GM10847 (cell line): ENCODE results near the gene TMEM51.

ENCODE experiments used
- POLR2A ChIP-seq: IDR thresholded peaks from 2 replicates; pipeline ENCODE4 v1.6.1; 2011; ENCODE audit not compliant: insufficient read length; ENCODE audit errors: extremely low read depth

TMEM51 gene

DNA sequence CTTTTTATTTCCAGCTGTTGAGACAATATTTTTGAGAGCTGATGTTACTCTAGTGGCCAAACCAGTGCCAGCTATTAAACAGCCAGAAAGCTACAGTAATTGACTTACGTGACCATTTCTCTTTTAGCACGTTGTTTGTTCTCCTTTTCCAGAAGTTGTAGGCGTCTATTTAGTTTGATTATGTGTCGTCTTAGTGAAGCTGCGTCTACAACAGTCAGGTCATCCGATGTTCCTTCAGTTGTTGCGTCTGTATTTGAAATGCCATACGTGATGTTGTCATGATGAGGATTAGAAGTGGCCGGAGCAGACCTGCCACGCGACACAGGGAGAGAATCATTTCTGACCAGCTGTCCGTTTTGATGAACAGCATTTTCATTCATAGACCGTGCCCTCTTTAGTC is 38.2 kb downstream of the TMEM51 start:
- no peak for TF ChIP-seq POLR2A

DNA sequence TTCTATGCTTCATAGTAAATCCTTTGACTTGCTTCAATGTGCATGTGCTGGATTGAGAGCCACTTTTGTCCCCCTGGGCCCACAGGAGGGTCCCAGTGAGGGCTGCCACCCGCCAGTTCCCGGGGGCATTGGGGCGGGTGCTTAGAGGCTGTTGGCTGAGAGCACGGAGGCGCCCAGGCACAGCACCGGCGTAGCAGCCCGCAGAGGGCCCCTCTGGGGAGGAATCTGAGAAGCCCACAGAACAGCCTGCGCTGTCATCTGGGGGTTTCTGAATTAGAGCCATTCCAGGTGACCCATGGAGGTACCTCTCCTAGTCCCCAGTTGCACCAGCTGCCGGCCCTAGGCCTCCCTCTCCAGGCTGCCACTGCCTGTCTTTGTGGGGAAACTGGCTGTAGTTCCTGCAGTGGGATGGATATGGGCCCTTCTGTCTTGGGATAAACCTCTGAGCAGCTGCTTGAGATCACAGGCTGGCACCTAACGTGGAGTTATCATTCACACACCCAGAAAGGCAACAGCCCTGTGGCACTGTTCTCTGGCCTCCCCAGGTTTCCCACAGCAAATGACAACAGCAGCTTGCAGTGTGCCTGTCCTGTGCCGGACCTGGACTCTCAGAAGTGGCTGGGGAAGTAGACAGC is 39.5 kb downstream of the TMEM51 start:
- TF ChIP-seq POLR2A, result no peak

DNA sequence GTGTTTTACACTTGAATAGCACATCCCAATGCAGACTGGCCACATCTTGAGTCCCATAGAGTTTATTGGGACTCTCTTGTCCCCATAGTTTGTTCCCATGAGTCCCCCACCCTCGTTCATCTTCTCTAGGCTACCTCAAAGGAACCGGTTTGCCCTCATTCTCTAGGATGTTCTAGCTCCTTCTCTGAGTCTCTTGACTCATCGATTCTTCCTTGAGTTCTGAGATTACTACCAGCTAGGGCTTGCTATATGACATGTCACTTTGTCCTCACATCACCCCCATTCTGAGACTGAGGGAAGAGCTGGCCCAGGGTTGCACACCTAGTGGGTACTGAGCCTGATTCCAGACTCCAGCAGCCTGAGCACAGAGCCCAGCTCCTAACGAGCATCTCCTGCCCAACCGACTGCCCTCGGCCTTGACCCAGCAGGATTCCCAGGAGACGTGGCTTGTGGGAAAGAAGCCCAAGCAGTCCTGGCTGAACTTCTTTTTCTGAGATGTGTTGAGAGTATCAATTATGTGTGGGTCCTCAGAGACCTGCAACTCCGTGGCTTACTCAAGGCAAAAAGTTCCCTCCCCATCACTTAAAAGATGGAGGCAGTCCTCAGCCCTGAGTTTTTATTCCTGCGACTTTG is 42.0 kb downstream of the TMEM51 start:
- no peak for TF ChIP-seq POLR2A

DNA sequence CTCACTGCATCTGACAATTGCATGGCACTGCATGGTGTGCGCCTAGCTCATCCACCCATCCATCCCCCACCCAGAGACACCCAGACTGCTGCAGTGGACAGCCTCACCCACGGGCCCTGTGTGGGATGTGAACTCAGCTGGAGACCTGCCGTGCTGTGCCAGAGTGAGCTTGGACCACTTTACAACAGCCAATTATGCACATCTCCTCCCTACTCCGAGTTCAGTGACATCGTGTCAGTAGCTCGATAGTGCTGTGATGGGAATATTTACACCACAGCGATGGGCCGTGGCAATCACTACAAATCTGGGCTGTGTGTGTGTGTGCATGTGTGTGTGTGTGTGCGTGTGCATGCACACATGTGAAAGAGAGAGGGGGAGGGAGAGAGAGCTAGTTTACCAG is 42.5 kb downstream of the TMEM51 start:
- TF ChIP-seq POLR2A, result no peak

DNA sequence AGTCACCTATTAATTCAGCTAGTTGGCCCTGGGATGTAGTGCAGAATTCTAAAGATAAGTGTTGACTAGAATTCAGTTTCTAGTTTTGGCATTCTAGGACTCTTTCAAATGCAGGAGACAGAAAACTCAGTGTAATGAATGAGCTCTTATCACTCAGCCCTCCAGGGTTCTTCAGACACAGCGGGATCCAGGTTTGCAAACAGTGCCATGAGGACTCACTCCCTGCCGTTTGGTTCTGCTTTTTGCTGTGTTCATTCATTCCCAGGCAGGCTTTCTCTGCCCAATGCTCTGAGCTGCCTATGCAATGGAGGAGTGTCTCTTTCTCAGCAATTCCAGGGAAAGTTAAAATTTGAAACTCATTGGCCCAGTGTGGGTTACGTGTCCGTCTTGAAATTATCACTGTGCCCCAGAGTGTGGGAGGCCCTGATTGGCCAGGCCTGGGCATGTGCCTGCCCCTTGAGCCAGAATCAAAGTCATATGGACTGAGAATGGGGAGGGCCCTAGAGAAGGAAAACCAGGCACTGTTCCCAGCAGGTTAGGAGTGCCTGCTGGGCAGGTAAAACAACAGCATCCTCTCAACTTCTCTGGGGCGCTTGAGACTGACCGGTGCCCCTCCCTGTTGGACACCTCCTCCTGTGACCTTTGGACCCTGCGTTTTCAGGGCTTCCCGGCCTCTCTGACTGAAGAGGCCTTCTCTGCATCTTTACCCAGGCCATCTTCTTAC is 43.4 kb downstream of the TMEM51 start:
- TF ChIP-seq POLR2A, result no peak

DNA sequence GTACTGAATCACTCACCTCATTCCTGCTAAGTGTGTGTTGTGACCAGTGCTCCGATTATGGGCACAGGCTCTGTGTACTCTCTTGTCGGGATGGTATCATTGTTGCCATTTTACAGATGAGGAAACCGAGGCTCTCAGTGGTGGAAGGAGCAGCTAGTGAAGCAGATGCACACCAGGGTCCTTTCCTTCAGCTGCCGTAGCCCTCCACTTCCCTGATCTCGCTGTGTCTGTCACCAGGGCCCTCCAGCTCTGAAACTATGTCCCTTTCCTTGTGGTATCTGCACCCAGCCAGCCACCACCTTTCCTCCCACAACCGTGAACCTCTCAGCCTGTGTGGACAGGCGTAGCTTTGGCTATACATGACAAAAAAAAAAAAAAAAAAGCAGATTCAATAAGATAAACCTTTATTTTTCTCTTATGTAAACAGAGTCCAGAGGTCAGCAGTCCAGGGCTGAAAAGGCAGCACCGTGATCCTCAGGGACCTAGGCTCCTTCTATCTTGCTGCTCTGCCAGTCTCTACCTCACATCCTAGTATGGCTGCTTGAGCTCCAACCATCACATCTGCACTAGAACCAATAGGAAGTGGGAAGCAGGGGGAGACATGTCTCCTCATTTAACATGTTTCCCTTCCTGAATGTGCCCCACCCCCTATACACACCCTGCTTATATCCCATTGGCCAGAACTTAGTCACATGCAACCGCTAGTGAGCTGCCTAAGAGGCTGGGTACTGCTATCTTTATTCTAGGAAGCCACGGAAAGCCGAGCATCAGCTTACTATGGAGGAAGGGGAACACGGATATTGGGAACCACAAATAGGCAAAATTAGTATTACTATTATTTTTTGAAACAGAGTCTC is 44.3 kb downstream of the TMEM51 start:
- TF ChIP-seq POLR2A, result no peak

DNA sequence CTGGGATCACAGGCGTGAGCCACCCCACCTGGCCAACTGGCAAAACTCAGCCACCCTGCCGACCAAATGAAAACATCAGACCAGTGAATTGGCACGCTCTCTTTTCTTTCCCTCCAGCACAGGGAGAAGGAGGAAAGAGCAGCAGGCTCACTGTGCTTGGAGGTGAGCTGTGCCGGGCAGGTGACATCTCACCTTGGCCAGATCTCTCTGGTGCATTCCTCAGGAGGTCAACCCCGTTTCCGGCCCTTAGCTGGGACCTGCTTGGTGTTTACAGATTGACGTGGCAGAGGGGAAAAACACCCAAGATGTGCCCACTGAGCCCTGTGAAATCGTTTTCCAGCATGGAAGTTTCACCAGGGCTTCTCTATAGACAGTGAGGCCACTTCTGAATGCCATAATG is 45.1 kb downstream of the TMEM51 start:
- TF ChIP-seq POLR2A, result no peak

DNA sequence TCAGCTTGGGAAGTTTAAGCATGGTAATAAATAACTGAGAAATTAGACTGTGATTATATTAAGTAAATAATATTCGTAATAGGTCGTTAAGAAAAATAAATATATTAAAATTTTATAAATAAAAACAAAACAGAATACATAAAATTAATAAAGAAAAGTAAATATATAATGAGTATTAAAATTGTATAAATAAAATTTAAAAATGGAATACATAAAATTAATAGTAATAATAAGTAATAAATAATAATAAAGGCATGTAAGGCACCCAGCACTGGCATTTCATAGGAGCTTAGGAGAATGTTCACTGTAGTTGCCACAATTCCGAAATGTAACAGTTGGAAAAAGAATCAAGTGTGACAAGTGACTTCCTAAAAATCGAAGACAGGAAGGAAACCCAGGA is 47.7 kb downstream of the TMEM51 start:
- no peak for TF ChIP-seq POLR2A

DNA sequence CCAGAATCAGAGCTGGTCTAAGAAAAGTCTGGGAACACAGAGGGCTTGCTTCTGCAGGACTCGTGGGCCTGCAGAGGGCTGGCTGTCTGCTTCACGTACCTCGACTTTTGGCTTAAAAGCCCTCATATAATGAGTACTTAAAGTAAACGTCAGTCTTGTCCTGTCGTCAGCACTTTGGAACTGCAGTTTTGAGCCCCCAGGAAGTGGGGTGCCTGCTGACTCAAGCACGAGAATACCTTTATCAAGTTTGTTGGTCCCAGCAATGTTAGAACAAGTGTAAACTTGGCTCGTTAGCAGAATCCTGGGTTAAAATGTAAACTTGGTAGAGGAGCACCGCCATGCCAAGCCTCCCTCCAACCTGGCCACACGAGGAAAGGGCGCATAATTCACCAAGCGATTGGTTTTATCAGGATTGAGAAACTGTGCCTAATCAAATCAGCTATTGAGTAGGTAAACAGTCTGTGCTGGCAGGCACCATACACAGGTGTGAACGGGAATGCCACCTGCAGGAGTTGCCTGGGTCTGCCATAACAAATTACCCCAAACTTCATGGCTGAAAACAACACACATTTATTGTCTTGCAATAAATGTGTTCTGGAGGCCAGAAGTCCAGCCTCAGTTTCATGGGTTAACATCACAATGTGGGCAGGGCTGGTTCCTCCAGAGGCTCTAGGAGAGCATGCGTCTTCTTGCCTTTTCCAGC is 48.5 kb downstream of the TMEM51 start:
- no peak for TF ChIP-seq POLR2A

DNA sequence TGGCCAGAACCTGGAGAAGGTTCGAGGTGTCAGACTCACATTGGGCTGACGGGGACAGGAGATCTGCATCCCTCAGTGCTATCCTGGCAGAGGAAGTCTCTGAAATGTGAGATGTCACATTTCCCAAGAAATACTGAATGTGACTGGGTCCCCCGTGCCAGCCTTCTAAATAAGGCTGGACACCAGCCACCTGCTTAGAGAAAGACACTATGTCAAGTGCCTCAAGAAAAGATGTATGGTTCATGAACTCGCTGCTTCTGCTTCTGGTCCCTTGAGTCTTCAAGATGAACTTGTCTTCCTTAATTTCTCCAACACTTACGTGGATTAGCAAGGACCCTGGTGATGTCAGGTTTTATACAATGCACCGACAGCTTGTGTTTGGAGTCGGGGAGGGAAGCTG is 51.4 kb downstream of the TMEM51 start:
- TF ChIP-seq POLR2A, result no peak

DNA sequence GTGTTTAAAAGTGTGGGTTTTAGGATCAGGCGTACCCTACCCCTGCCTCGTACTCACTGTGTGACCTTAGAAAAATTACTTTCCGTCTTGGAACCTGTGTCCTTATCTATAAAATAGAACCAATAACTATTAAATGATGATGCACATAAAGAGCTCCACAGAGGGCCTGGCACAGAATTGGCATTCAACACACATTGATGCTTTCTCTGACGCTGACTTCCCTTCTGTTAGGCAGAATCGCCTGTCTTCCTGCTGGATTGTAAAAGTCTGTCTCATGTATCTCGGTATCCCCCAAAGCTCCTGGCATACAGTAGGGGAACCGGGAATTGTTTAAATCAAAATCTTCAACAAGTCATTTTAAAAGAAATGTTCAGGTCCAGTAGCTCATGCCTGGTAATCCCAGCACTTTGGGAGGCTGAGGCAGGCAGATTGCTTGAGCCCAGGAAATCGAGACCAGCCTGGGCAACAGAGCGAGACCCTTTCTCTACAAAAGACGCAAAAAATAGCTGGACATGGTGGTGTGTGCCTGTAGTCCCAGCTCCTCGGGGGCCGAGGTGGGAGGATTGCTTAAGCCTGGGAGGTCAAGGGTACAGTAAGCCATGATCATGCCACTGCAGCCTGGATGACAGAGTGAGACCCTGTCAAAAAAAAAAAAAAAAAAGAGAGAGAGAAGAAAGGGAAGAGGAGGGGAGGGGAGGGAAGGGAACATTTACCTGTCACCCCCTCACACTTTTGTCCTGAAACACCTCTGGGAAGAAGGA is 52.2 kb downstream of the TMEM51 start:
- TF ChIP-seq POLR2A, result no peak

DNA sequence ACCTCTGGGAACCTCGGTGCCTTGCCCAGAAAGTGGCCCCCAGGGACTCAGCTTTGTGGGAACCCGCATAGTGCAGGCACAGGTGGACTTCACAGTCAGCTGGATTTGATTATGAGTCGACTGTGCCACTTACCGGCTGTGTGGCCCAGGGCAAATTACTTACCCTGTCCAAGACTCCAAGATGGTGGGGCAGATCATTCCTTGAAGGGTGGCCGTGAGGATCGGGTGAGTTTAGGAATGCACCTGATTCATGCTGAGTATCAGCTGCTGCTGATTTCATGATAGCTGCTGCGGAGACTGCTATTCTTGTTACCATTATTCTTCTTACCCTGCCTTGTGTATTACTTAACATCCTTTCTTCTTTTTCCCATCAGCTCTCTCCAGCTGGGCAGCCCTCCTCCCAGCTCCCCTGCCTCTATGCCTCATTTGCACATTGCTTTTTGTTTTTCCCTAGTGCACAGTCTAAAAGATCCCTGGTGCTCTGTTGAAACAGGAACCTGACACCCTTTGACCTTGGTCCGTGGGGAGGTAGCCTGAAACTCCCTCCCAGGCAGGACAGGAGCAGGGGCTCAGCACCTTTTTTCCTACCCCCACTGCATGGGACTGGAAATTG is 53.0 kb downstream of the TMEM51 start:
- no peak for TF ChIP-seq POLR2A

DNA sequence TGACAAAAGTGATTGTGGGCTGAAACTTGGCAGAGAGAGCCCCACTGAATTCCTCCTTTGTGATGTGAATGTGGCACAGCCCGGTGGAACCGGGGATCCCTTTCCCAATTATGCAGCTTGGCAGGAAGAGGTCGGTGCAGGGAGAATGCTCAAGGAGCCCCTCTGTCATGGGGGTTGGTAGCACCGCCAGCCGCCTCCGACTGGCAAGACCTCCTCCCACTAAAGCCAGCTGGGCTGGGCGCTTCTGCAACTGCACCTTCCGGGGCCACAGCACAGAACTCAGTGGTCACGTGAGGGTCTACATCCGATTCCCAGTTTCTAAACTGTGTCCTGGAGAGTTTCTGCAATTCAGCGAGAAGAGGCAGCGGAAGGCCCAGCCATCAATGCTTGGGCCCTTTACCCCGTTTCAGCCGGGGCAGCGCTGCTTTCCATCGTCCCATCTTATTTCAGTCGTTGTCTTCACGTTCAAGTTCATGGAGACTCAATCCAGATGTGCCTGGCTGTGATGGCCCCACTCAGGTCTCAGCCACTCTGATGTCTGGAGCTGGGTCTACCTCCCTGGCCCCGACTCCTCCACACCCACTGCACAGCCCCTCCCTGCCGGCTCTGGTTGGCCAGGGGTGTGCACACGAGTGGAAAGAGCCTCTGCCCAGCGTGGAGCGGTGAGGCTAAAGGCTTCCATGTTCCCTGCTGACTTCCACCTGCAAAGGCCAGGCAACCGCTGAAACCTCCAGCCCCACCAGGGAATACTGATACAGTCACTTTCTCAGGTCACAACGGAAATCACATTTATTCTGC is 53.7 kb downstream of the TMEM51 start:
- no peak for TF ChIP-seq POLR2A
